Measurements from ENCODE around the gene MDK.
A peak's percentile ranks its signal among the peaks of the same experiment; 100 is the strongest.

MDK gene

DNA sequence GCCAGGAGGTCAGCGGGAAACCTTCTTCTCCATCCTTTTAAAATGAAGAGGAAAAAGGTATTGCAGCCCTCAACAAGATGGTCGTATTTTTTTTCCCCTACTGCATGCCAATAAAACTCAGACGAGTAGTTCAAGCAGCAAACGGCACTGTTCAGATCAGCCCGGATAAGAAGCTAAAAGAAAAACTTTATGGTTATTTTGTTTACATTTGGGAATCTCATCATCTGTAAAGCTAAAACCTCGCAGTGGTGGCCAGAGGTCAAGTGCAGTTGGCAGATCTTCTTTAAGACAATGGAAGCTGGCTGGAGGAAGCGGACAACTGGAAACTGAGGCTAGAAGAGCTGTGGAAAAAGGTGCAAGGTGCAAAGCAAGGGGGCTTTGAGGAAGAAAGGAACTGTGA is 41.1 kb downstream of the MDK start:
- no peak overlapping the region for H3K4me3 ChIP-seq (ENCODE audit: low read depth, low read length)
- POLR2A ChIA-PET: no interaction called here
- CTCF ChIA-PET: interaction anchor here (0.7 kb wide), 1 partner anchor 232 kb away, joined by 3 read pairs; no protein-coding TSS in a partner anchor
- H3K27ac ChIP-seq (ENCODE audit: extremely low read depth, low read depth, low read length): no peak overlapping the region
- no peaks in the 10 kb centered on the region for H3K9me3 ChIP-seq (ENCODE audit: control insufficient read depth, insufficient read depth, low read depth, low read length)
- peaks cover 0 to 22% of the 10 kb centered on the region in 2 experiments; a peak in 1 of 3 replicates for H3K36me3 ChIP-seq (ENCODE audit: control insufficient read depth in 2 of 2, insufficient read depth in 1 of 2, low read length in 2 of 2)
- 0 out of 2 replicates have a peak, but pooled peaks cover 5% of the 10 kb centered on the region for H3K4me1 ChIP-seq (ENCODE audit: control insufficient read depth, insufficient read depth, low read length)
- TF ChIP-seq FEZF1 (tag by site-specific recombination; IDR thresholded peaks at IDR 0.05): 0 out of 2 replicates have a peak, but pooled peaks have one; percentile 8
- no peak for TF ChIP-seq ZNF521 (tag by site-specific recombination; IDR thresholded peaks at IDR 0.05)

GRCh38 chr11:46426233-46426991 is 44.9 kb downstream of the MDK start:
- CTCF ChIA-PET: interaction anchor here (0.6 to 0.7 kb wide), 2 partner anchors 109 to 195 kb away, joined by 3 to 5 read pairs; no protein-coding TSS in a partner anchor
- H3K36me3 ChIP-seq (ENCODE audit: control insufficient read depth in 2 of 2, insufficient read depth in 1 of 2, low read length in 2 of 2): peaks cover 0 to 25% of the 10 kb centered on the region in 2 experiments; a peak in 1 of 3 replicates
- H3K4me3 ChIP-seq (ENCODE audit: low read depth, low read length): no peak overlapping the region
- no peaks in the 10 kb centered on the region for H3K9me3 ChIP-seq (ENCODE audit: control insufficient read depth, insufficient read depth, low read depth, low read length)
- no peak overlapping the region for H3K27ac ChIP-seq (ENCODE audit: extremely low read depth, low read depth, low read length)
- TF ChIP-seq, protein P1, sequence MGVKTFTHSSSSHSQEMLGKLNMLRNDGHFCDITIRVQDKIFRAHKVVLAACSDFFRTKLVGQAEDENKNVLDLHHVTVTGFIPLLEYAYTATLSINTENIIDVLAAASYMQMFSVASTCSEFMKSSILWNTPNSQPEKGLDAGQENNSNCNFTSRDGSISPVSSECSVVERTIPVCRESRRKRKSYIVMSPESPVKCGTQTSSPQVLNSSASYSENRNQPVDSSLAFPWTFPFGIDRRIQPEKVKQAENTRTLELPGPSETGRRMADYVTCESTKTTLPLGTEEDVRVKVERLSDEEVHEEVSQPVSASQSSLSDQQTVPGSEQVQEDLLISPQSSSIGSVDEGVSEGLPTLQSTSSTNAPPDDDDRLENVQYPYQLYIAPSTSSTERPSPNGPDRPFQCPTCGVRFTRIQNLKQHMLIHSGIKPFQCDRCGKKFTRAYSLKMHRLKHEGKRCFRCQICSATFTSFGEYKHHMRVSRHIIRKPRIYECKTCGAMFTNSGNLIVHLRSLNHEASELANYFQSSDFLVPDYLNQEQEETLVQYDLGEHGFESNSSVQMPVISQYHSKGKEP (tag by site-specific recombination; IDR thresholded peaks at IDR 0.05): no peak
- TF ChIP-seq EGR2 (tag by site-specific recombination; IDR thresholded peaks at IDR 0.05; ENCODE audit: low read depth) (no peak), MYNN (tag by site-specific recombination; IDR thresholded peaks at IDR 0.05; ENCODE audit: borderline replicate concordance) (no peak), ZNF624 (tag by site-specific recombination; IDR thresholded peaks at IDR 0.05) (no peak), ZNF335 (tag by site-specific recombination; conservative IDR thresholded peaks at IDR 0.05) (no peak), MEIS1 (CRISPR knock-in tag; IDR thresholded peaks at IDR 0.05; ENCODE audit: borderline replicate concordance) (no peak), REPIN1 (tag by site-specific recombination; IDR thresholded peaks at IDR 0.05; ENCODE audit: low read depth) (no peak), YY1 (tag by site-specific recombination; IDR thresholded peaks at IDR 0.05) (no peak), ZFP41 (tag by site-specific recombination; IDR thresholded peaks at IDR 0.05; ENCODE audit: borderline replicate concordance) (no peak), ZNF530 (tag by site-specific recombination; IDR thresholded peaks at IDR 0.05; ENCODE audit: low read depth) (no peak), ZNF610 (tag by site-specific recombination; IDR thresholded peaks at IDR 0.05; ENCODE audit: borderline replicate concordance) (no peak), MZF1 (tag by site-specific recombination; IDR thresholded peaks at IDR 0.05; ENCODE audit: borderline replicate concordance) (no peak), ZNF514 (tag by site-specific recombination; IDR thresholded peaks at IDR 0.05) (no peak), ZNF571 (tag by site-specific recombination; IDR thresholded peaks at IDR 0.05) (no peak), ZNF16 (tag by site-specific recombination; IDR thresholded peaks at IDR 0.05; ENCODE audit: low read depth) (no peak), ZNF549 (tag by site-specific recombination; IDR thresholded peaks at IDR 0.05) (no peak), ZNF473 (tag by site-specific recombination; IDR thresholded peaks at IDR 0.05) (no peak), ZNF626 (tag by site-specific recombination; IDR thresholded peaks at IDR 0.05) (no peak)
- TF ChIP-seq, protein P2, sequence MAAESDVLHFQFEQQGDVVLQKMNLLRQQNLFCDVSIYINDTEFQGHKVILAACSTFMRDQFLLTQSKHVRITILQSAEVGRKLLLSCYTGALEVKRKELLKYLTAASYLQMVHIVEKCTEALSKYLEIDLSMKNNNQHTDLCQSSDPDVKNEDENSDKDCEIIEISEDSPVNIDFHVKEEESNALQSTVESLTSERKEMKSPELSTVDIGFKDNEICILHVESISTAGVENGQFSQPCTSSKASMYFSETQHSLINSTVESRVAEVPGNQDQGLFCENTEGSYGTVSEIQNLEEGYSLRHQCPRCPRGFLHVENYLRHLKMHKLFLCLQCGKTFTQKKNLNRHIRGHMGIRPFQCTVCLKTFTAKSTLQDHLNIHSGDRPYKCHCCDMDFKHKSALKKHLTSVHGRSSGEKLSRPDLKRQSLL (tag by site-specific recombination; IDR thresholded peaks at IDR 0.05): no peak
- H3K4me1 ChIP-seq (ENCODE audit: control insufficient read depth, insufficient read depth, low read length): 0 out of 2 replicates have a peak, but pooled peaks cover 2% of the 10 kb centered on the region
- POLR2A ChIA-PET: no interaction called here
